A549 (cell line): Measurements from ENCODE around the gene TMEM247. TPM values are rescaled to one million over a fixed set of nuclear protein-coding genes. Genes with fewer than 3 reads are reported as not detected.

Experiments
- ATAC-seq, 2 experiments: fragments of 200-7000 bp in 1 of 2; fragments of >200 bp in 1 of 2; cut with Nextera tagmentation in 1 of 2; cut with Tn5 transposase in 1 of 2; 3 replicates each; pipeline versions ENCODE4 v1.8.0 to v1.9.1; 2018 to 2020; ENCODE audit warnings: mild to moderate bottlenecking in 1 of 2, moderate library complexity in 1 of 2
- CTCF ChIA-PET: fragments of 300-600 bp; sonication (Branson Sonifier 250); formaldehyde crosslinking; extraction: SDS; loops from one replicate; lab custom pipeline; 2021; ENCODE audit warnings: antibody characterized with exemption, inconsistent platforms; lab: Yijun Ruan, JAX
- POLR2A ChIA-PET: fragments of 350-600 bp; formaldehyde crosslinking; extraction: SDS; loops from one replicate; lab custom pipeline; 2021; ENCODE audit warnings: antibody characterized with exemption, inconsistent platforms; lab: Yijun Ruan, JAX
- DNase-seq, 2 experiments: peaks; one replicate each; pipeline versions ENCODE4 v3.0.0 to v3.0.0-alpha.2; 2011 to 2016; ENCODE audit warnings: low read depth in 1 of 2, low spot score in 1 of 2
- FAIRE-seq: peaks from 2 replicates; lab custom pipeline; 2011; peaks lifted over from hg19 to GRCh38; lab: Jason Lieb, UNC
- H3K27ac ChIP-seq, 2 experiments: fragments of >200 bp; sonication (Bioruptor Twin); formaldehyde crosslinking; 3 replicates each; pipeline ENCODE4 v1.5.1; 2016 to 2017
- H3K4me1 ChIP-seq: fragments of >200 bp; sonication (Bioruptor Twin); formaldehyde crosslinking; 3 replicates; pipeline ENCODE4 v1.6.1; 2016
- H3K4me2 ChIP-seq: fragments of >200 bp; sonication (Bioruptor Twin); formaldehyde crosslinking; 3 replicates; pipeline ENCODE4 v1.6.1; 2016
- H3K4me3 ChIP-seq: fragments of >200 bp; sonication (Bioruptor Twin); formaldehyde crosslinking; 3 replicates; pipeline ENCODE4 v1.5.1; 2016
- H3K9me3 ChIP-seq: fragments of >200 bp; sonication (Bioruptor Twin); formaldehyde crosslinking; 3 replicates; pipeline ENCODE4 v1.6.1; 2016
- E2F6 ChIP-seq: IDR thresholded peaks from 2 replicates; pipeline ENCODE4 v1.6.1; 2012; ENCODE audit warnings: low read depth, borderline replicate concordance
- EHF ChIP-seq: fragments of 250-450 bp; sonication (Bioruptor Pico); IDR thresholded peaks from 2 replicates; pipeline ENCODE4 v1.5.0; 2020; ENCODE audit warnings: mild to moderate bottlenecking
- FOSL2 ChIP-seq, 2 experiments: fragments of 450-650 bp in 1 of 2; fragments of >200 bp in 1 of 2; sonication (Bioruptor Twin) in 1 of 2; formaldehyde crosslinking; IDR thresholded peaks; 2 replicates each; pipeline versions ENCODE4 v1.5.0 to v1.6.1; 2016 to 2020; ENCODE audit warnings: mild to moderate bottlenecking in 1 of 2, moderate library complexity in 1 of 2
- HES2 ChIP-seq: fragments of >200 bp; sonication (Bioruptor Twin); formaldehyde crosslinking; IDR thresholded peaks from 2 replicates; pipeline ENCODE4 v1.6.1; 2016
- HEYL ChIP-seq: fragments of 250-450 bp; sonication (Bioruptor Pico); IDR thresholded peaks from 2 replicates; pipeline ENCODE4 v1.8.0; 2021; ENCODE audit warnings: mild to moderate bottlenecking, moderate library complexity
- HMGXB4 ChIP-seq: fragments of 250-450 bp; sonication (Bioruptor Pico); IDR thresholded peaks from 2 replicates; pipeline ENCODE4 v1.5.0; 2021; ENCODE audit warnings: mild to moderate bottlenecking, moderate library complexity, borderline replicate concordance
- JUNB ChIP-seq: fragments of >200 bp; sonication (Bioruptor Twin); formaldehyde crosslinking; IDR thresholded peaks from 2 replicates; pipeline ENCODE4 v1.6.1; 2016
- MAFK ChIP-seq: fragments of 450-650 bp; IDR thresholded peaks from 2 replicates; pipeline ENCODE4 v1.6.1; 2014; ENCODE audit not compliant: partially characterized antibody
- MAX ChIP-seq: IDR thresholded peaks from 2 replicates; pipeline ENCODE4 v1.6.1; 2012
- NPAS2 ChIP-seq: fragments of 250-450 bp; sonication (Bioruptor Pico); IDR thresholded peaks from 2 replicates; pipeline ENCODE4 v1.8.0; 2022; ENCODE audit warnings: mild to moderate bottlenecking, moderate library complexity, borderline replicate concordance
- PHF8 ChIP-seq: fragments of 200-600 bp; sonication (generic); IDR thresholded peaks from 2 replicates; pipeline ENCODE4 v1.6.1; 2016; ENCODE audit warnings: low read depth, mild to moderate bottlenecking, antibody characterized with exemption, moderate library complexity, borderline replicate concordance
- POLR2AphosphoS2 ChIP-seq: conservative IDR thresholded peaks from 2 replicates; pipeline ENCODE4 v1.6.1; 2012; ENCODE audit warnings: low read length, improper control_type of control experiment, inconsistent platforms
- RARB ChIP-seq: fragments of 250-450 bp; sonication (Bioruptor Pico); IDR thresholded peaks from 2 replicates; pipeline ENCODE4 v1.8.0; 2021; ENCODE audit warnings: mild to moderate bottlenecking, moderate library complexity
- RCOR1 ChIP-seq: fragments of 150-350 bp; IDR thresholded peaks from 2 replicates; pipeline ENCODE4 v1.6.1; 2014; ENCODE audit warnings: antibody characterized with exemption, low read length, low read depth
- RFX5 ChIP-seq: fragments of 450-650 bp; IDR thresholded peaks from 2 replicates; pipeline ENCODE4 v1.7.1; 2014; ENCODE audit warnings: antibody characterized with exemption, mild to moderate bottlenecking, moderate library complexity
- SMC3 ChIP-seq: fragments of >200 bp; sonication (Bioruptor Twin); formaldehyde crosslinking; IDR thresholded peaks from 3 replicates; pipeline ENCODE4 v1.6.1; 2018; ENCODE audit warnings: inconsistent platforms
- SREBF2 ChIP-seq: fragments of 450-650 bp; IDR thresholded peaks from 2 replicates; pipeline ENCODE4 v1.6.1; 2014; ENCODE audit warnings: mild to moderate bottlenecking, moderate library complexity
- ZC3H11A ChIP-seq: fragments of 450-650 bp; IDR thresholded peaks from 2 replicates; pipeline ENCODE4 v1.6.1; 2014; ENCODE audit warnings: antibody characterized with exemption, mild to moderate bottlenecking
- ZFP36 ChIP-seq: fragments of 450-650 bp; IDR thresholded peaks from 2 replicates; pipeline ENCODE4 v1.6.1; 2014; ENCODE audit warnings: borderline replicate concordance; ENCODE audit not compliant: partially characterized antibody
- ZNF302 ChIP-seq: fragments of 250-450 bp; sonication (Bioruptor Pico); IDR thresholded peaks from 2 replicates; pipeline ENCODE4 v1.9.0; 2021; ENCODE audit warnings: inconsistent platforms, mild to moderate bottlenecking, moderate library complexity
- WGBS: methylation state at CpG from one replicate; pipeline ENCODE4 v1.1.6; 2017; ENCODE audit errors: missing lambda C conversion rate; 5-methylcytosine and 5-hydroxymethylcytosine counted together
- polyA plus RNA-seq, 4 experiments: library from polyadenylated mRNA; depleted of rRNA in 3 of 4; stranded (reverse); fragments of >200 nt; fragmentation: RNase III in 1 of 4; extraction: RNeasy Plus Mini Kit Qiagen cat#74134 plus additional on column Dnase treatment in 1 of 4; gene quantifications; 2 replicates in 3 of 4; 3 replicates in 1 of 4; pipeline ENCODE4 v1.2.3, GENCODE V29; 2011 to 2017

TMEM247 gene
- polyA plus RNA-seq, 2 of the 4 experiments (the other 2 are of a cell fraction) = not detected

GRCh38 chr2:46438794-46439193, 40.6 kb upstream of the TMEM247 start:
- DNase-seq = no peak
- ChIA-PET CTCF (interaction anchor here (2.2 to 3.5 kb wide), 2 partner anchors 21 to 446 kb away, joined by 10 to 13 read pairs; no protein-coding TSS in a partner anchor), POLR2A (no interaction called here)
- H3K4me2 ChIP-seq = no peak overlapping the region
- H3K9me3 ChIP-seq = no peaks in the 10 kb centered on the region
- no peaks in the 10 kb centered on the region; the same call in 2 of the 3 replicates for H3K4me1 ChIP-seq
- TF ChIP-seq E2F6 = no peak
- TF ChIP-seq PHF8 = no peak
- no peak for TF ChIP-seq HES2
- no peak for TF ChIP-seq MAFK
- no peak for TF ChIP-seq MAX
- TF ChIP-seq EHF (CRISPR knock-in tag) = no peak
- no peak for TF ChIP-seq ZFP36
- TF ChIP-seq FOSL2 (IDR thresholded peaks at IDR 0.05) = no peak
- no peak for TF ChIP-seq FOSL2 (CRISPR knock-in tag; IDR thresholded peaks at IDR 0.05)
- TF ChIP-seq RARB (CRISPR knock-in tag) = no peak
- H3K27ac ChIP-seq = no peak overlapping the region
- FAIRE-seq = no peak
- ATAC-seq = no peak
- H3K4me3 ChIP-seq = no peak overlapping the region
- 12% methylated on average over 2 of the region's 2 CpGs for WGBS

- H3K27ac ChIP-seq = no peak overlapping the region
- H3K9me3 ChIP-seq = no peaks in the 10 kb centered on the region
- POLR2A ChIA-PET = no interaction called here
- no peak overlapping the region for H3K4me2 ChIP-seq
- CTCF ChIA-PET = interaction anchor here (1.2 to 3.5 kb wide), 2 partner anchors 21 to 447 kb away, joined by 3 to 13 read pairs; no protein-coding TSS in a partner anchor
- TF ChIP-seq ZNF302 (CRISPR knock-in tag) (no peak), HEYL (CRISPR knock-in tag) (no peak), JUNB (no peak), NPAS2 (CRISPR knock-in tag) (no peak), SMC3 (no peak), SREBF2 (no peak), RFX5 (no peak), POLR2AphosphoS2 (no peak), EHF (CRISPR knock-in tag) (no peak), ZC3H11A (no peak), RCOR1 (no peak), MAX (no peak), HMGXB4 (no peak)
- H3K4me1 ChIP-seq = no peaks in the 10 kb centered on the region; the same call in 2 of the 3 replicates
- H3K4me3 ChIP-seq = no peak overlapping the region
- DNase-seq = no peak
- ATAC-seq = no peak
- no peak for FAIRE-seq
- 44% methylated on average over 2 of the region's 2 CpGs for WGBS
These were observed 39.8 kb upstream of the TMEM247 start for GRCh38 chr2:46439582-46439981.
